UCSD-AML1 (cell line): Measurements from ENCODE around the gene DPYD.

ENCODE experiments used
- DNase-seq: peaks from one replicate; lab custom pipeline; 2025; ENCODE audit not compliant: unreplicated experiment; lab: John Stamatoyannopoulos, UW

DPYD gene

DNA sequence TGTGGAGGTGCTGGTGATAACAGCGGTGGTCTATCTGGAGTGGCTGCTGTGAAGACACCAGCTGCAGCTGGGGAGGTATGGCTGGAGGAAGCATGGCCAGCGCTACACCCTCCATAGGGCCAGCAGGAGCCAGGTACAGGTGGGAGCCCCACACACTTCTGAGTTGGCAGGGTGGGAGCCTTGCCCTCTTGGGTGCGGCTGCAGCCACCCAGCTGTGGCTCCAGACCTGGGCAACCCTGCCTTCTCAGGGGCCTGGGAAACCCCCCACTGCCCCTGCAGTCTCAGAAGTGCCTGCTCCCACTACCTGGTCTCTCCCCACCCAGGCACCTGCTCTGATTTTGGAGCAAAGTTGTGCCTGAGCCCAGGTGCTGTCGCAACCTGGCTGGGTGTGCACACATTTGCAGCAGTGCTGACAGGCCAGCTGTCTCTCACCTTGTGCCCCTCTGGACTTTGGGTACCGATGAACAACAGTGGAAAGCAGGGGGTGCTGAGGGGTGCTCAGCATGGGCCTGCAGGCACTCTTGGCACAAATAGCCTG is 76.2 kb downstream of the DPYD start:
- DNase-seq = no peak

DNA sequence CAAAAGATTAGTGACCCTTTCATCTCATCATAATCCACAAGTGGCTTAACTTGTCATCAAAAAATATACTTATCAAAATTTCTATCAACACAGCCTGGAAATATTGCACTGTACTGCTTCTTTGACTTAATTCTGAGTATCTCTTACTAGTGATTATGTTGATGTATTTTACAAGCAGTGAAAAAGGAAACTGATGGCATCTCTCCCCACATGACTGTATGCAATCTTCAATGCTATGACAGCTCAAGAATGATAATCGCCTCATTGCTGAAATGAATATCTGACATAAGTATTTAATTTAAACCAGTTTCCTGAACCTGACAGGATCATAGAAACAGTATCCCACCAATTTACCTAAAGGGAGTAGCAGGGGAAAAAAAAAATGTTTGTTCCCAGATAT is 79.5 kb downstream of the DPYD start:
- DNase-seq = no peak

DNA sequence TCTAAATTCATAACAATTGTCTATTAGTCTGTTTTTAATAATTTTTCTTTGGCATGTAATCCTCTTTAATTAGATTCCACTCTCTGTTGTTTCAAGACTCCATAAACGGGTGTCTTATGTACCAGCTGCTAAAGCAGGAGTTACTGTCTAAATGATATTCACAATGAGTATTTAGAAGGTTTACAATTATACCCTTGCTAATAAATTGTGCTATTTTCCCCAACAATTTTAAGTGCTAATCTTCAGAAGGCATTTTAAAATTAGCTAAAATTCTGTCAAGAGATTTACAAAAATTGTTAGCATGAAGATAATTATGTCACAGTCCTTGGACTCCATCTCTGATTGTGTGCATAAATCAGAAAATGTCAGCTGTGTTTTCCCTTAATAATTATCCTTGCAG is 83.7 kb downstream of the DPYD start:
- DNase-seq = no peak

DNA sequence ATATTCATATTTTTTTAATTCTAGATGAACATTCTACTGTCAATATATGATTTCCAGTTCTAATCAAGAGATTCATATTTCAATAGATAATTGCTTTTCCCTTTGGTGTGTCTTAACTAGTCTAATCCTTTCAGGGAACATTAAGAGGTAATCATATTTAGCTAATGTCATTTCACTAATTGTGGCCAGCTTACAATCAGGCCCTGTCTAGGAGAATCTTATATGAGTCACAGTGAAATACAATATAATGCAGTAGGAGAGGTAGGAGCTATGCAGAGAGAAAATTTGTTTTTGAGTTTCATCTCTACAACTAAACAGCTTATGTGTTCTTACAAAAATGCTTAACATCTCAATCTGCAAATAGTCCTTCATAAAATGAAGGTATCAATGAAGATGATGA is 85.9 kb downstream of the DPYD start:
- DNase-seq = no peak

DNA sequence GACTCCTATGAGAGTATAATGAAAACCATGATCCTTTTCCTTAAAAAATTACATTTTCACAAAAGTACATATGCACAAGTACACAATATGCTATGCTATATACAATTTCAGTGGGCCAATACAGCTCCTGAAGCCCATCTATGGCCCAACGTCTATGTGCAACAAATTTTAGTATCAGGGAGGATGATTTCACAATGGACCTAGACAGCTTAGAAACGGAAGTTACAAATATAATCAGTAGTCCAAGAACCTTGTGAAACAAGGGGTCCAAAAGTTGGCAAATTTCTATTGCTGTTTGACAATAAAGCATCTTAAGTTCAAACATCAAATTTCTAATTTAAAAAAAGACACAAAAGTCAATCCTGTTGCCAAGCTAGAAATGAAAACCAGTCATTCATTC is 87.0 kb downstream of the DPYD start:
- DNase-seq = no peak

DNA sequence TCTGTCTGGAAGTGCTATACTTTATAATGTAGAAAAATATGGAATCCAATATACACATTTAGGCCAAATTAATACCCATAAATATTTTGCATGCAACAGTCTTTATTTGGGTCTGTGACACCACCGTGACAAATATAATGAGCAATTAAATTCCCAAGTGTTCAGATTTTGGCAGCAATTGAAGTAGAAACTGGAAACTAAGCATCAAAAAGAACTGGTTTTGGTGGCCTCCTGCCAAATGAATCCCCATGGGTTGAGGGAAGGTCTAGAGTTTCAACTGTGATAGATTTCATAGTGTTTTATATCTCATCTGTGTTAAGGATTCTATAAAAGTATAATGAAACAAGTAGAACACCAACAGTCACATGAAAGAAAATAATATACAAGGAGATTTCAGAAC is 88.4 kb downstream of the DPYD start:
- DNase-seq = no peak

DNA sequence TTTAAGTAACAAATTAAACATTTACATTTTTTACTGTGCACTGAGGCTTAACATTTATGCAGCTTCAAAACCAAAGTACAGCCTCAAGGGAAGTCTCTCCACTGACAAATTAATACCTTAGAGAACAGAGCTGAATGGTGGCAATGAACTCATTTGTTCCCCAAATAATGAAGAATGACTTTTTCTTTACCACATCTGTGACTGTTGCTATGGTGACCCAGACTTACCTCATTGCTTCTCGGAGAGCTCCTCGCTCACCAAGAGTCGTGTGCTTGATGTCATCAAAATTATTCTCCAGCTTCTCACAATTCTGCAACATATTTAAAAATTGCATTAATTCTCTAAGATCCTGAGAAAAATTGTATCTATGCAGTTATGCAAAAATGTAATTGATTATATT is 92.9 kb downstream of the DPYD start:
- no peak for DNase-seq

DNA sequence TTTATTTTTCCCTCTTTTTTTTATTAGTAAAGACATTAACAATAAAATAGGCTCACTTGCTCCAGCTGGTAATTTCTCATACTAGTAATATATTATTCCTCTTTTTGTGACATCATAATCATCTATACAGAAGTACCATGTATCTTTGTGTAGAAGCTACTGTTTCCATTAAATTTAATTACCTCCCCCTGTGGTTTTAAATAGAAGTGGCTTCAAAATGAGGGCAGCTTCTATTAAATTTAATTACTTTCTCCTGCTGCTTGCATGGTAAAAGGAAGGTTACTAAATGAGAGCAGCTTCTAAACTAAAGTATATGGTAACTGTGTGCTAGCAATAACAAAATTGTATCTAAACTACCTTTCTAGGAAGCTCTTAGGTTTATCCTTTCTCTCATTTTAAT is 94.0 kb downstream of the DPYD start:
- no peak for DNase-seq

DNA sequence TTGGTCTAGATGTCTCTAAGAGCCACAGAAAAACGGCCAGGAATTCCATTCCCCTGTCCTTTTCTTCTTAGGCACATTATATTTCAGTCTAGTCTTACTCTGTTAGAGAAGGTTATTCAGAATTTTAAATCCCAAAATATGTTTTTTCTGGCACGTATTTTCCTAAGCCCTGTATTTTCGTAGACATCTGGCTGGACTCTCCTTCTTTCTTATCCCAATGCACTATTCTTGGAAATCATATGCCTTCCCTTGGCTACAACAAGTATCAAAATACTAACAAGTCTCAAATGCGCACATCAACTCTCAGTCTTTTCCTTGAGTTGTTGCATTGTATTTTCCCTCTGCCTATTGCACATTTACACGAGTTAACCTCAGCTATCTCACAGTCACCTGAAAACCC is 96.2 kb downstream of the DPYD start:
- no peak for DNase-seq

DNA sequence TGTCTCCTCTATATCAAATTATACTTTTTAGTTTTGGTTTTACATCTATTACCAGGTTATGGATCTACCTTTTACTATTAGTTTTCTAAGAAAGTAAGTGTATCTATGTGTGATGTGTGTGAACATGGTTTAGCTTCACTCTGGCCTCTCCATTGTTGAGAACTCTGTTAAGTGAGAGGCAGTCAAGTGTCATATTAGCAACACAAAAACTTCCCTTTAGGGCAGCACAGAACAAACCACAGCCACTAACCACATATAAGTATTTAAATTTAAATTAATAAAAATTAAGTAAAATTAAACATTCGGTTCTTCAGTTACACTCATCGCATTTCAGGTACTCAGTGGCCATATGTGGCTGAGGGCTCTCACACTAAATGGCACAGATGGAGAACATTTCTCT is 96.6 kb downstream of the DPYD start:
- DNase-seq = no peak

DNA sequence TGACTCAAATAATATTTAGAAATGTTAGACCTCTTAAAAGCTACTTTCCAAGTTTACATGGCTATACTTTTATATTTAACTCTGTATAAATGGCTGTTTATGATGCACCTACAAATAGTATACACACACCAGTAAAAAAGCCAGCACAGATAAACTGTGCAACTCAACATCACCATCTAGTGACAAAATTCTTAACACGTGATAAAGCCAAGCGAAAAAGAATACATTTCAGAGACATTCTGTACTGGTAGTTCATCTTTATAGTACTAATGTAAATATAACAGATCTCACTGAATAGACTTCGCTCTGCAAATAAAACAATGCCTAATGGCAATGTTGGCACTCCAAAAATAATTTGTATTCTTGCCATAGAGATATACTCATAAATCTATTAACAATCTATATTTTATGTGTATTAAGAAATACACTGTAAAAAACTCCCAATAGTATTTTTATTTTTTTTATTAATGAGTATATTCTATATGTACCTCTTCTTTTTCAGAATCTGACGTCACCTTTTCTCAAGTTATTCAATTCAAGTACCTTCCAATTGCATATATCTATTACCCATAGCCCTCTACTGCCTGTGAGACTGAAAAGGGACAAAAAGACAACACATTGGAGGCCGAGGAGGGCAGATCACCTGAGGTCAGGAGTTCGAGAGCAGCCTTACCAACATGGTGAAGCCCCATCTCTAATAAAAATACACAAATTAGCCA is 100.2 kb downstream of the DPYD start:
- no peak for DNase-seq

DNA sequence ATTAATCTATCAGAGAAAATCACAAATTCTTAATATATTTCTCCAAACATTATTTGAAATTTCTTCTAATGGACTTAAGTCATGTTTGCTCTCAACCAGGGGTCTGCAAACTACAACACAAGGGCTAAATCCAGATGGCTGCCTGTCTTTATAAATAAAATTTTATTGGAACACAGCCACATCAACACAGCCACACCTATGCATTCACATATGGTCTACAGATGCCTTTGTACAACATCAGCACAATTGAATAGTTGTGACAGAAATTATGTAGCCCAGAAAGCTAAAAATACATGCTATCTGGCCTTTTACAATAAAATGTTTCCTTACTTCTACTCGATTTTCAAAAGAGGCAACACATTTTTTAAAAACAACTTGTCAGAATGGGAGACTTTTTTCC is 103.9 kb downstream of the DPYD start:
- no peak for DNase-seq

DNA sequence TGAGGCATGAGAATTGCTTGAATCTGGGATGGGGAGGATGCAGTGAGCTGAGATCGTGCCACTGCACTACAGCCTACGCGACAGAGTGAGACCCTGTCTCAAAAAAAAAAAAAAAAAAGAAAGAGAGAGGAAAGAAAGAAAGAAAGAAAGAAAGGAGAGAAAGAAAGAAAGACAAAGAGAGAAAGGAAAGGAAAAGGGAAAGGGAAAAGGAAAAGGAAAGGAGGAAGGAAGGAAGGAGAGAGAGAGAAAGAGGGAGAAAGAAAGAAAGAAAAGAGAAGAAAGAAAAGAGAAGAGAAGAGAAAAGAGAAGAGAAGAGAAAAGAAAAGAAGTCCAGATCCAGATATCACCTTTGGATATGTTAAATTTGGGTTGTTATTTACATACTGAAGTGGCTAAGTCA is 106.0 kb downstream of the DPYD start:
- DNase-seq = no peak

DNA sequence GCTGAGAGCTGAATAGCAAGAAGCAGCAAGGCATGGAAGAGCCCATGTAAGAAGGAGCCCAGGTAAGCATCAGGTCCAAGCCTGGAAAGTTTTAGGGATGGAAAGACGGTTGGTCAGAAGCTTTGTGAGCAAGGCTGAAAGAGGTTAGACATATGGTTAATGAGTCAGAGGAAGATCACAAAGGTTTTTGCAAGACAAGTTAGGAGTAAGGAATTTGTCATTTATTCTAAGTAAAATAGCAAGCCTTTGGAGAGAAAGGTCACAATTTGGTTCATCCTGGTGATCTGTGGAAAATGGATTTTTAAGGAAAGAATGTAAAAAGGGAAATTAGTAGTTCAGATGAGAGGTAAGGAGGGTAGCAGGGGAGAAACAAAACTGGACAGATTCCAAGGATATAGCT is 106.7 kb downstream of the DPYD start:
- DNase-seq = no peak

DNA sequence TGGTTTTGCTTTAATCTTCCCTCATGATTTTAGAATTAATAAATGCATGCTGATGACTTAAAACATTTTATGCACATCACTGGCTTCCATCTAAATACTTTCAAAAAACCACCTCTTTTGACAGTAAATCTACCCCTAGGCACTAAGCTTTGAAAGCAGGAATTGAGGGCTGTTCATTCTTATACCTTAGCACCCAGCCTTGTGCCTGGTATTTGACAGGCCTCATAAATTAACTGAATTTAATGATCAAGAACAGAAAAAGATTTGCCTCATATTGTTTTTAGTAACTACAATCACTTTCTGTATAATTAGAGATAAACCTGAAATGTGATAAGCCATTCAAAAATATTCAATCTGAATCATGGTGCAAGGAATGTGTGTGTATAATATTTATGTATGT is 108.8 kb downstream of the DPYD start:
- no peak for DNase-seq

DNA sequence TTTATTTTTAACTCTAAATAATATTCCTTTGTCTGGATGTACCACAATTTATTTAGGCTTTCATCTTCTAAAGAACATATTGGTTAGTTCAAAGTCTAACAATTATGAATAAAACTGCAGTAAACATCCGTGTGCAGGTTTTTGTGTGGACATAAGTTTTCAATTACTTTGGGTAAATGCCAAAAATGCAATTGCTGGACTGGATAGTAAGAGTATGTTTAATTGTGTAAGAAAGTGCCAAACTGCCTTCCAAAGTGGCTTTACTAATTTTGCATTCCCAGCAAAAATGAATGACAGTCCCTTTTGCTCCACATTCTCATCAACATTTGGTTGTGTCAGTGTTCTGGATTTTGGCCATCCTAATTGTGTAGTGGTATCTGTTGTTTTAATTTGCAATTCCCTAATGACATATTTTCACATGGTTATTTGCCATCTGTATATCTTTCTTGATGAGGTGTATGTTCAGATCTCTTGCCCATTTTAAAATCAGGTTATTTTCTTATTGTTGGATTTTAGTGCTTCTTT is 113.8 kb downstream of the DPYD start:
- no peak for DNase-seq

DNA sequence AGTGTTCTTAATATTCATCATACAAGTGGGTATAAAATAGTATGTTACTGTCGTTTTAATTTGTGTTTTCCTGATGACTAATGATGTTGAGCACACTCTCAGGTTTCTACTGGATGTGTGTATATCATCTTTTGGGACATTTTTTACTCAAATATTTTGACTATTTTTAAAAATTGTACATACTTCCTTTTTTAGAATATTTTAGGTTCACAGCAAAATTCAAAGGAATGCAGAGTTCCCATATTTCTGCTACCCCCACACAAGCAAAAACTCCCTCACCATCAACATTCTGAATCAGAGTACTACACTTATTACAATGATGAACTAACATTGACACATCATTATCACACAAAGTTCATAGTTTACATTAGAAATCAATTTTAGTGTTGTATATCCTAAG is 114.5 kb downstream of the DPYD start:
- no peak for DNase-seq

DNA sequence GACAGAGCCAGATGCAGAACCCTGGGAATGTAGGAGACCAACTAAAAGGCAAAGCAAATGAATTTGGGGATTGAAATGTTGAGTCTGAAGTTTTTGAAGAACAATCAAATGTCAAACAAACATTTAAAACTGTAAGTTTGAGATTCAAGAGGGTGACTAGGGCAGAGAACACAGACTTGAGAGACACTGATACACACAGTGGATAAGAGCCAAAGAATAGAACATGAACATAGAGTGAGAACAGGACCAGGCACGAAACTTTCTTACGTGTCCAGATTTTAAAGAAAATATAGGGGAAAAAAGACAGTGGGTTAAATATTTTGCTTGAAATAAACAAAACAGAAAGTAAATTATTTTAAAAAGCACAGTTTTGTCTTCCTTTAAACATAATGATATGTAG is 115.7 kb downstream of the DPYD start:
- no peak for DNase-seq

DNA sequence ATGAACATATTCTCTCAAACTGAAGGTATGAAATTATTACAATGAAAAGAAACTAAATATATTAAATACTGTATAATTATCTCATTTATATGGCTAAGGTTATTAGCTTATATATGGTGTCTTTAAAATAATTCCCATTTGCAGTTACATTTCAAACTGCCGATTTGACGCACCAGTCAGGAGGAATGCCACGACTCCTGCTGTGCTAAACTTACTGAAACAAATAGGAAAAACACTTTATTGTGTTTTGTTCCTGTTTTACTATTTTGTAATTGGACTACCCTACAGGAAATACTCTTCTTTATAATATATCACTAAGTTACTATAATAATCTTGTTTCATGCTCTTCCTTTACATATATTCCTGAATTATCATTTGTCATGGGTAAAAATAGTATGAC is 117.8 kb downstream of the DPYD start:
- no peak for DNase-seq

DNA sequence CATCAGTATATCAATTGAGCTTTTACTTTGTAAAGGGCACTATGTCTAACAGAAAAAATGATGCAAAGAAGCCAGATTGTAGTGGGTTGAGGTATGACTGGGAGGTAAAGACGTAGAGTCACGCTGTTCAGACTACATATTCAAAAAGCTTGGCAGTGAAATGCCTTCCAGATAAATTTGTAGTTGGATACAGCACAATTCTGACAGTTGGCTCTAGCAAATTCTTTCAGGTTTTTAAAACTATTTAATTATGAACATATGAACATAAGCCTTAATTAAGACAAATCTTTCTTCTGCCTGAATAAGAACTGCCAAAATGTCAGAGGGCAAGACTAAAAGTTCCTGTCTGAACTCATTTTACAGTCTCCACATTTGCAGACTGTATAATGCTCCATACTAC is 118.8 kb downstream of the DPYD start:
- no peak for DNase-seq

DNA sequence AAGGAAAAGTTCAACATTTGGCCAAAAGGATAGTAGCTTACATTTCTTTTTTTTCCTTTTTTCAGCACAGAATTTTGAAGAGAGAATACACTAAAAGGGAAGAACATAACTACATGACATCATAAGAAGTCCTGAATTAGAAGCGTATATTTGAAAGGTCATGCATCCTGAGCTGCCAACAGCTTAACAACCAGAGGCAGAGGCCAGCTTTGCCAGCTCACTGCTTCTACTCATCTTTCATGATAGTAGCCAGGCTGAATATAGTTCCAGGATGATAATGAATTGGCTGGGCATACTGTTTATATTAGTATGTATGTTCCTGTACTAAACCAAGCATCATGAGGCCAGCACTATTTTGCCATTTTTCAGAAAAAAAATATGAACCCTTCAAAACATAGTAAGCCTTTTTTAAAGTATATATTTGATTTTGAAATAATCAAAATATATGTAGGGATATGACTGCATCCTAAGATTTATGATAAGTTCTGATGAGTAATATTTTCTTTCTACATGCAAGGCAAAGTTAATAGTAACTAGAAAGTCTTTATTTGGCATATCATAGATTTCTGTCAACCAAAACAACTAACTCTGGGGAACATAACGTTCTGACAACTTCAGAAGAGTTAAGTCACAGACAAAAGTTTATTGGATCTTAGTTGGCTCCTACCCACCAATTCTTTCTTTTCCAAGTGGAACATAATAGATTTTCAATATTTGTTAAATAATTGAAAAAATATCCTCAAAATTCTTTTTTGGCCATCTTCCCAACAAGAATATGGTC is 123.2 kb downstream of the DPYD start:
- DNase-seq = no peak

DNA sequence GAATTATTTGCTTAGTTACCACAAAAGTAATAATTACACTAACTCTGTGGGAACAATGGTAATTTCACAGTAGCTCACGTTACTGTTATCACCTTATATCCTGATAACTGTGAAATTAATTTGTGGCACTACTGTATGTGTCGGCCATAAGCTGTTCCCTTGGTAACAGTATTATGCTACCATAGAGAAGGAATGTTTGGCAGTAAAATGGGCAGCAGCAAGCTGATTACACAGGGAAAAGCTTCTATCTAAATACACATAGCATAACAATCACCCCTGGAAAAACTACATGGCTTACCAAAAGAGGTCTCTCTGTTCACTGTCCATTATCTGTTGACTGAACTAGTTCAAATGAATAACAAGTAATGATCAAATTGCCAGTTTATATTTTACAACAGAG is 124.1 kb downstream of the DPYD start:
- no peak for DNase-seq
